Measurements from ENCODE around the gene FNDC4.

DNA sequence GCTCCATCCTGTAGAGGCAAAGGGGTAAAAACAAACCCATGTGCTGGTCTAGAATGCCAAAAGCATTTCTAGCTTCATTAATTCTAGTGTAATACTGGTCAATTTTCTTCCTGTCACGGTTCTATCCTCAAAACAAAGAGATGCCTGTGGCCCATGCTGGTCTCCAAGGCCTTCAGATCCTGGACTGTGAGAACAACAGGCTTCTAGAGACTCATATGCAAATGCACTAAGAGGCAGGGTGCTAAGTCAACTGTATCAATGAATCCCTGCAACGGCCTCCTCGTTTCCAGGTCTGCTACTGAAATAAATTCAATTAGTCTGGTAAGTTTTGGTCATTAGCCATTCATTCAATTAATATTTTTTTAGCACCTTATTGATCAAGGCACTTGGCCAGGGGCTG, 9.5 kb downstream of the FNDC4 start:
- TF ChIP-seq YY1 (IDR thresholded peaks at IDR 0.05; ENCODE audit: low read depth, low read length) (no peak), POLR2AphosphoS5 (IDR thresholded peaks at IDR 0.05; ENCODE audit: low read depth, low read length) (no peak), EP300 (IDR thresholded peaks at IDR 0.05; ENCODE audit: borderline replicate concordance in 1 of 2, low read depth in 2 of 2, low read length in 2 of 2) (no peak), POLR2A (IDR thresholded peaks at IDR 0.05; ENCODE audit: control extremely low read depth in 1 of 2, low read depth in 2 of 2, low read length in 2 of 2) (no peak), GABPA (IDR thresholded peaks at IDR 0.05; ENCODE audit: borderline replicate concordance, insufficient read depth, low read length) (no peak), HDAC6 (IDR thresholded peaks at IDR 0.05; ENCODE audit: low read depth, low read length) (no peak), EZH2 (IDR thresholded peaks at IDR 0.05; ENCODE audit: low read depth, low read length, severe bottlenecking) (no peak)
- TF ChIP-seq, protein P1, sequence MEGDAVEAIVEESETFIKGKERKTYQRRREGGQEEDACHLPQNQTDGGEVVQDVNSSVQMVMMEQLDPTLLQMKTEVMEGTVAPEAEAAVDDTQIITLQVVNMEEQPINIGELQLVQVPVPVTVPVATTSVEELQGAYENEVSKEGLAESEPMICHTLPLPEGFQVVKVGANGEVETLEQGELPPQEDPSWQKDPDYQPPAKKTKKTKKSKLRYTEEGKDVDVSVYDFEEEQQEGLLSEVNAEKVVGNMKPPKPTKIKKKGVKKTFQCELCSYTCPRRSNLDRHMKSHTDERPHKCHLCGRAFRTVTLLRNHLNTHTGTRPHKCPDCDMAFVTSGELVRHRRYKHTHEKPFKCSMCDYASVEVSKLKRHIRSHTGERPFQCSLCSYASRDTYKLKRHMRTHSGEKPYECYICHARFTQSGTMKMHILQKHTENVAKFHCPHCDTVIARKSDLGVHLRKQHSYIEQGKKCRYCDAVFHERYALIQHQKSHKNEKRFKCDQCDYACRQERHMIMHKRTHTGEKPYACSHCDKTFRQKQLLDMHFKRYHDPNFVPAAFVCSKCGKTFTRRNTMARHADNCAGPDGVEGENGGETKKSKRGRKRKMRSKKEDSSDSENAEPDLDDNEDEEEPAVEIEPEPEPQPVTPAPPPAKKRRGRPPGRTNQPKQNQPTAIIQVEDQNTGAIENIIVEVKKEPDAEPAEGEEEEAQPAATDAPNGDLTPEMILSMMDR (IDR thresholded peaks at IDR 0.05; ENCODE audit: control extremely low read depth in 1 of 3, insufficient read depth in 1 of 3, low read depth in 1 of 3, low read length in 3 of 3): no peak
